IMR-90 (cell line): Measurements from ENCODE around the gene ACLY. TPM values are rescaled to one million over a fixed set of nuclear protein-coding genes. Genes with fewer than 3 reads are reported as not detected.

ENCODE experiments used
- ATAC-seq: fragments of 200-7000 bp; cut with Tn5 transposase; 2 replicates; pipeline ENCODE4 v1.9.1; 2020; ENCODE audit warnings: low read depth, mild to moderate bottlenecking, moderate library complexity
- BruUV-seq: library from RNA; stranded (reverse); fragments of 400-500 nt; replicated peaks from 2 replicates; lab custom pipeline; 2021; lab: Mats Ljungman, UMichigan
- CTCF ChIA-PET: fragments of 300-600 bp; formaldehyde crosslinking; extraction: SDS; loops from one replicate; lab custom pipeline; 2021; ENCODE audit warnings: antibody characterized with exemption; lab: Yijun Ruan, JAX
- POLR2A ChIA-PET: fragments of 300-600 bp; sonication (Branson Sonifier 250); formaldehyde crosslinking; loops from one replicate; lab custom pipeline; 2022; ENCODE audit warnings: antibody characterized with exemption; ENCODE audit not compliant: unreplicated experiment; lab: Charles Lee
- DNase-seq: peaks from one replicate; pipeline ENCODE4 v3.0.0; 2013
- H2AFZ ChIP-seq: replicated peaks from 2 replicates; pipeline ENCODE3; 2013; ENCODE audit warnings: low read length, mild to moderate bottlenecking; ENCODE audit not compliant: poor library complexity
- H2AK5ac ChIP-seq: 2 replicates; pipeline ENCODE4 v1.6.1; 2013; ENCODE audit warnings: low read depth, low read length, inconsistent platforms
- H2AK9ac ChIP-seq: replicated peaks from 2 replicates; pipeline ENCODE3; 2013; ENCODE audit warnings: mild to moderate bottlenecking, low read depth, low read length, moderate library complexity; ENCODE audit not compliant: poor library complexity
- H2BK120ac ChIP-seq: 2 replicates; pipeline ENCODE4 v1.6.1; 2013; ENCODE audit warnings: low read depth, low read length, inconsistent platforms
- H2BK15ac ChIP-seq: 3 replicates; pipeline ENCODE4 v1.6.1; 2013; ENCODE audit warnings: low read depth, low read length, inconsistent platforms
- H2BK20ac ChIP-seq: 2 replicates; pipeline ENCODE4 v1.6.1; 2013; ENCODE audit warnings: low read depth, mild to moderate bottlenecking, inconsistent platforms, low read length, moderate library complexity
- H2BK5ac ChIP-seq: 2 replicates; pipeline ENCODE4 v1.6.1; 2013; ENCODE audit warnings: mild to moderate bottlenecking, low read depth, low read length, inconsistent platforms; ENCODE audit not compliant: poor library complexity, severe bottlenecking
- H3K14ac ChIP-seq: replicated peaks from 2 replicates; pipeline ENCODE4 v1.6.1; 2013; ENCODE audit warnings: low read depth, low read length, inconsistent platforms
- H3K18ac ChIP-seq: 2 replicates; pipeline ENCODE4 v1.6.1; 2013; ENCODE audit warnings: low read depth, low read length, control low read depth
- H3K23ac ChIP-seq: 2 replicates; pipeline ENCODE4 v1.6.1; 2013; ENCODE audit warnings: low read depth, low read length, inconsistent platforms
- H3K27ac ChIP-seq: 2 replicates; pipeline ENCODE4 v1.5.1; 2013; ENCODE audit warnings: mild to moderate bottlenecking, control low read depth, low read length; ENCODE audit not compliant: insufficient read depth
- H3K27me3 ChIP-seq: 2 replicates; pipeline ENCODE4 v1.6.1; 2013; ENCODE audit warnings: low read length; ENCODE audit not compliant: control insufficient read depth, insufficient read depth
- H3K36me3 ChIP-seq: 2 replicates; pipeline ENCODE4 v1.6.1; 2013; ENCODE audit warnings: low read length, mixed read lengths; ENCODE audit not compliant: control insufficient read depth, insufficient read depth
- H3K4ac ChIP-seq: 2 replicates; pipeline ENCODE4 v1.6.1; 2013; ENCODE audit warnings: low read depth, low read length, inconsistent platforms
- H3K4me1 ChIP-seq: 2 replicates; pipeline ENCODE4 v1.6.1; 2013; ENCODE audit warnings: low read length, mixed read lengths; ENCODE audit not compliant: control insufficient read depth, insufficient read depth
- H3K4me2 ChIP-seq: 2 replicates; pipeline ENCODE4 v1.6.1; 2013; ENCODE audit warnings: low read depth, mild to moderate bottlenecking, control low read depth, low read length, moderate library complexity
- H3K4me3 ChIP-seq: 2 replicates; pipeline ENCODE4 v1.5.1; 2013; ENCODE audit warnings: low read depth, mild to moderate bottlenecking, control low read depth, low read length, moderate library complexity; ENCODE audit not compliant: insufficient read depth
- H3K56ac ChIP-seq: 2 replicates; pipeline ENCODE4 v1.6.1; 2013; ENCODE audit warnings: low read length, inconsistent platforms; ENCODE audit not compliant: insufficient read depth; ENCODE audit errors: extremely low read depth
- H3K79me1 ChIP-seq, 2 experiments: 2 replicates each; pipeline ENCODE4 v1.6.1; 2013; ENCODE audit warnings: low read length in 2 of 2, inconsistent platforms in 1 of 2, low read depth in 1 of 2
- H3K9ac ChIP-seq: 2 replicates; pipeline ENCODE4 v1.6.1; 2013; ENCODE audit warnings: low read depth, low read length, control low read depth
- H3K9me1 ChIP-seq: 2 replicates; pipeline ENCODE4 v1.6.1; 2013; ENCODE audit warnings: low read length, inconsistent platforms; ENCODE audit not compliant: insufficient read depth
- H3K9me3 ChIP-seq: 2 replicates; pipeline ENCODE4 v1.6.1; 2013; ENCODE audit warnings: low read length; ENCODE audit not compliant: control insufficient read depth, insufficient read depth
- H4K20me1 ChIP-seq: 2 replicates; pipeline ENCODE4 v1.6.1; 2013; ENCODE audit warnings: low read length, inconsistent platforms; ENCODE audit not compliant: insufficient read depth
- H4K5ac ChIP-seq: 2 replicates; pipeline ENCODE4 v1.6.1; 2013; ENCODE audit warnings: mild to moderate bottlenecking, low read depth, low read length, control low read depth
- H4K8ac ChIP-seq, 2 experiments: 2 replicates each; pipeline ENCODE4 v1.6.1; 2013; ENCODE audit warnings: low read depth in 2 of 2, low read length in 2 of 2, control low read depth in 1 of 2, inconsistent platforms in 1 of 2
- H4K91ac ChIP-seq: 2 replicates; pipeline ENCODE4 v1.6.1; 2013; ENCODE audit warnings: low read depth, low read length, inconsistent platforms; ENCODE audit not compliant: insufficient read depth
- BHLHE40 ChIP-seq: fragments of 150-350 bp; IDR thresholded peaks from 2 replicates; pipeline ENCODE4 v1.6.1; 2016; ENCODE audit warnings: mild to moderate bottlenecking, low read depth, low read length
- CHD1 ChIP-seq: IDR thresholded peaks from 2 replicates; pipeline ENCODE4 v1.6.1; 2012; ENCODE audit warnings: low read depth, low read length, improper control_type of control experiment
- MAFK ChIP-seq: IDR thresholded peaks from 2 replicates; pipeline ENCODE4 v1.6.1; 2012; ENCODE audit warnings: low read depth, low read length, improper control_type of control experiment
- MXI1 ChIP-seq: IDR thresholded peaks from 2 replicates; pipeline ENCODE4 v1.6.1; 2012; ENCODE audit warnings: low read depth, mild to moderate bottlenecking, low read length, moderate library complexity, borderline replicate concordance
- NFE2L2 ChIP-seq: fragments of 150-350 bp; IDR thresholded peaks from 2 replicates; pipeline ENCODE4 v1.6.1; 2016; ENCODE audit warnings: low read depth, mild to moderate bottlenecking, low read length
- POLR2A ChIP-seq: IDR thresholded peaks from 2 replicates; pipeline ENCODE4 v1.6.1; 2012; ENCODE audit warnings: mild to moderate bottlenecking, low read depth, low read length
- RAD21 ChIP-seq: IDR thresholded peaks from 2 replicates; pipeline ENCODE4 v1.6.1; 2012; ENCODE audit warnings: low read length, improper control_type of control experiment
- RFX5 ChIP-seq: IDR thresholded peaks from 2 replicates; pipeline ENCODE4 v1.8.0; 2012; ENCODE audit warnings: low read depth, mild to moderate bottlenecking, low read length, moderate library complexity
- SMC3 ChIP-seq: fragments of 150-350 bp; IDR thresholded peaks from 2 replicates; pipeline ENCODE4 v1.6.1; 2016; ENCODE audit warnings: low read depth, mild to moderate bottlenecking, antibody characterized with exemption, low read length, moderate library complexity
- WGBS, 2 experiments: methylation state at CpG; one replicate each; pipeline versions ENCODE4 v1.1.5 to v1.1.7; 2013; ENCODE audit warnings: missing lambda C conversion rate in 2 of 2; ENCODE audit not compliant: insufficient read length in 1 of 2; ENCODE audit errors: extremely low coverage in 2 of 2; 5-methylcytosine and 5-hydroxymethylcytosine counted together
- dilution Hi-C: fragments of 300-500 bp; cut with HindIII; formaldehyde crosslinking; loops from one replicate; pipeline ENCODE4 v1.14.3; 2018; ENCODE audit warnings: low sequenced_read_pairs; ENCODE audit not compliant: unreplicated experiment
- in situ Hi-C: fragments of 300-500 bp; cut with MboI; formaldehyde crosslinking; loops from 3 replicates; pipeline ENCODE4 v1.14.3; 2019; ENCODE audit warnings: low sequenced_read_pairs, inconsistent platforms, mixed read lengths
- intact Hi-C: fragments of 100-400 bp; cut with micrococcal nuclease; formaldehyde crosslinking; loops from 2 replicates; pipeline ENCODE4 v1.10.0; 2022
- polyA plus RNA-seq, 3 experiments: library from polyadenylated mRNA; depleted of rRNA; stranded (reverse); fragments of >200 nt; gene quantifications; 2 replicates each; pipeline ENCODE4 v1.2.3, GENCODE V29; 2012; ENCODE audit warnings: low replicate concordance in 1 of 3
- total RNA-seq: library from RNA; depleted of rRNA; stranded (reverse); fragments of >200 nt; gene quantifications from 2 replicates; pipeline ENCODE4 v1.2.3, GENCODE V29; 2012

Gene ACLY
- total and polyA plus RNA-seq, 2 of the 4 experiments (the other 2 are of a cell fraction): 167 to 230 TPM

GRCh38 chr17:41957869-41958439 is 39.2 kb upstream of the ACLY start:
- Histone ChIP-seq H3K9me3 (no peaks in the 10 kb centered on the region), H3K9me1 (no peaks in the 10 kb centered on the region), H2BK15ac (no peak overlapping the region), H4K5ac (no peak overlapping the region), H2AK5ac (no peak overlapping the region), H2BK20ac (peak overlapping the region; percentile 11; the same call in 1 of the 2 replicates), H3K27ac (no peak overlapping the region), H3K36me3 (no peaks in the 10 kb centered on the region), H3K18ac (no peak overlapping the region), H4K20me1 (no peaks in the 10 kb centered on the region), H3K4me2 (no peak overlapping the region), H3K9ac (no peak overlapping the region), H3K27me3 (no peaks in the 10 kb centered on the region), H4K91ac (no peak overlapping the region), H3K4me1 (peaks cover 12% of the 10 kb centered on the region), H2AFZ (peak overlapping the region; percentile 85), H2AK9ac (no peak overlapping the region), H3K14ac (no peak overlapping the region), H3K79me1 (no peaks in the 10 kb centered on the region), H2BK120ac (no peak overlapping the region), H3K23ac (no peak overlapping the region), H3K56ac (no peak overlapping the region), H3K4me3 (no peak overlapping the region), H3K4ac (no peak overlapping the region), H2BK5ac (no peak overlapping the region), H4K8ac (peak overlapping the region; percentile 77 to 96; a peak in 2 of 4 replicates)
- in situ Hi-C loops (no loop called here), intact Hi-C loops (loop anchor here (2.0 kb wide), 1 partner anchor 145 kb away; the partner anchor contains the start of gene FKBP10), dilution Hi-C loops (no loop called here)
- 83% methylated on average over 1 of the region's 6 CpGs; no CpG with 5 or more reads in 1 of the 2 experiments for WGBS, 2 experiments
- TF ChIP-seq RAD21: no peak
- TF ChIP-seq RFX5: no peak
- TF ChIP-seq NFE2L2: no peak
- TF ChIP-seq BHLHE40: no peak
- no peak for TF ChIP-seq MXI1
- no peak for TF ChIP-seq MAFK
- no peak for TF ChIP-seq SMC3
- TF ChIP-seq CHD1: no peak
- TF ChIP-seq POLR2A: no peak
- no peak for ATAC-seq
- no peak for DNase-seq
- POLR2A ChIA-PET: no interaction called here
- CTCF ChIA-PET: interaction anchor here (1.8 kb wide), 1 partner anchor 39 kb away, joined by 4 read pairs; the partner anchor contains the start of gene ACLY
- BruUV-seq: no TSS peak
